T-helper 1 cell treated with Interleukin-12 subunit alpha and Interleukin-12 subunit beta and Interleukin-4 antibody, amounts not matched to agents 30 μg/mL and 1 μg/mL, for 36 hours (primary cell): ENCODE data around the gene KIAA0232.

Experiments used
- H3K27ac Mint-ChIP-seq: one replicate; pipeline ENCODE4 v1.8.0; 2021; ENCODE audit warnings: mild to moderate bottlenecking, mixed read lengths
- H3K27me3 Mint-ChIP-seq: one replicate; pipeline ENCODE4 v1.8.0; 2021; ENCODE audit warnings: low read depth, mixed read lengths
- H3K36me3 Mint-ChIP-seq: one replicate; pipeline ENCODE4 v1.8.0; 2021; ENCODE audit warnings: low read depth, mixed read lengths
- H3K4me1 Mint-ChIP-seq: one replicate; pipeline ENCODE4 v1.8.0; 2021; ENCODE audit warnings: low read depth, mixed read lengths
- H3K4me3 Mint-ChIP-seq: one replicate; pipeline ENCODE4 v1.8.0; 2021; ENCODE audit warnings: mild to moderate bottlenecking, moderate library complexity, mixed read lengths
- H3K9me3 Mint-ChIP-seq: one replicate; pipeline ENCODE4 v1.8.0; 2021; ENCODE audit warnings: mixed read lengths

Gene KIAA0232

GRCh38 chr4:6929812-6930464 lies 147.4 kb downstream of the KIAA0232 start:
- H3K4me1 Mint-ChIP-seq, result peaks cover 62% of the 10 kb centered on the region

DNA sequence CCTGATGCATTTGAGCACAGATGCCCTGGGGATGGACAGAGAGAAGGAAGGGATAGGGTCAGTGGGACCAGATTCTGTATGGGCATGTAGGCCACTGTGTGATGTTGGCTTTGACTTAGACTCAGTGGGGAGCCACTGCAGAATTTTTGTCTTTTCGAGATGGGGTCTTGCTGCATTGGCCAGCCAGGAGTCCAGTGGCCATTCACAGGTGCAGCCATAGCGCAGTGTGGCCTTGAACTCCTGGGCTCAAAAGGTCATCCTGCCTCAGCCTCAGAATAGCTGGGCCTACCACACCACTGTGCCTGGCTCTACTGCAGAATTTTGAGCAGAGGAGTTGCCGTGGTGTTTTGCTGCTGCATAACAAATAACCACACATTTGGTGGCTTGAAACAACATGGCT lies 149.9 kb downstream of the KIAA0232 start:
- Mint-ChIP-seq H3K9me3 (no peaks in the 10 kb centered on the region), H3K27ac (no peak overlapping the region), H3K4me3 (no peak overlapping the region), H3K27me3 (no peaks in the 10 kb centered on the region), H3K4me1 (peaks cover 45% of the 10 kb centered on the region), H3K36me3 (peaks cover 47% of the 10 kb centered on the region)

More at GRCh38 chr4:6929812-6930464, 147.4 kb downstream of the KIAA0232 start:
- H3K27me3 Mint-ChIP-seq, result no peaks in the 10 kb centered on the region
- H3K36me3 Mint-ChIP-seq, result peaks cover 60% of the 10 kb centered on the region
- no peaks in the 10 kb centered on the region for H3K9me3 Mint-ChIP-seq
- no peak overlapping the region for H3K4me3 Mint-ChIP-seq
- H3K27ac Mint-ChIP-seq, result peak overlapping the region; percentile 10

DNA sequence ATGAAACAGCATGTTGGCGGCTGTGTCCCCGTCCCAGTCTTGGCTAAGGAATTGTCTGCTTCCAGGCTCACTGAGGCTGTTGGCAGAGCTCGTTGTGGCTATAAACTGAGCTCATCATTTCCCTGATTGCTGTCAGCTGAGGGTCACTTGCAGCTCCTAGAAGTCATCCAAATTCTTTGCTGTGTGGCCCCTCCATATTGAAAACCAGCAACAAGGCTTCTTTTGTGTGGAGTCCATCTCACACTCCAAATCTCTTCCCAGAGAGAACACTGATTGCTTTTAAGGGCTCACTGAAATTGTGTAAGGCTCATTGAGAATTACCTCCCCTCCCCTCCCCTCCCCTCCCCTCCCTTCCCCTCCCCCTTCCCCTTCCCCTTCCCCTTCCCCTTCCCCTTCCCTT lies 150.4 kb downstream of the KIAA0232 start:
- Mint-ChIP-seq H3K27me3 (no peaks in the 10 kb centered on the region), H3K27ac (no peak overlapping the region), H3K9me3 (no peaks in the 10 kb centered on the region), H3K36me3 (peaks cover 44% of the 10 kb centered on the region), H3K4me3 (no peak overlapping the region), H3K4me1 (peaks cover 43% of the 10 kb centered on the region)
